NT2/D1 (cell line): Measurements from ENCODE around the gene PPP1CA.
"Not testable (repeated sequence)": the region's sequence is repeated elsewhere in the genome, so short reads cannot be mapped to it uniquely, and the experiment has no call there.

Source experiments
- DNase-seq: peaks from one replicate; pipeline ENCODE4 v3.0.0-alpha.2; 2011; ENCODE audit warnings: low read depth, low spot score
- H3K27me3 ChIP-seq: 2 replicates; pipeline ENCODE4 v1.6.0; 2011; ENCODE audit warnings: mild to moderate bottlenecking; ENCODE audit not compliant: insufficient read length, insufficient read depth
- H3K36me3 ChIP-seq: 2 replicates; pipeline ENCODE4 v1.6.1; 2011; ENCODE audit warnings: mild to moderate bottlenecking, low read length, mixed read lengths; ENCODE audit not compliant: insufficient read depth, insufficient read length
- H3K4me1 ChIP-seq: 2 replicates; pipeline ENCODE4 v1.5.1; 2011; ENCODE audit not compliant: insufficient read depth, insufficient read length
- H3K4me3 ChIP-seq: 2 replicates; pipeline ENCODE4 v1.5.1; 2011; ENCODE audit warnings: low read depth; ENCODE audit not compliant: insufficient read length
- H3K9ac ChIP-seq: 2 replicates; pipeline ENCODE4 v1.6.0; 2011; ENCODE audit warnings: low read depth; ENCODE audit not compliant: insufficient read length
- H3K9me3 ChIP-seq: 2 replicates; pipeline ENCODE4 v1.5.1; 2011; ENCODE audit warnings: mild to moderate bottlenecking, low read length; ENCODE audit not compliant: insufficient read depth
- SUZ12 ChIP-seq: IDR thresholded peaks from 2 replicates; pipeline ENCODE4 v1.6.1; 2011; ENCODE audit not compliant: insufficient read length, insufficient read depth; ENCODE audit errors: extremely low read depth
- YY1 ChIP-seq: IDR thresholded peaks from 2 replicates; pipeline ENCODE4 v1.6.1; 2011; ENCODE audit not compliant: insufficient read length, insufficient read depth
- ZNF274 ChIP-seq: IDR thresholded peaks from 2 replicates; pipeline ENCODE4 v1.6.1; 2011; ENCODE audit warnings: mild to moderate bottlenecking, low read depth, low read length

Gene PPP1CA

GRCh38 chr11:67432655-67433349 lies 31.1 kb upstream of the PPP1CA start:
- H3K27me3 ChIP-seq: no peaks in the 10 kb centered on the region
- no peak overlapping the region for H3K9ac ChIP-seq
- no peaks in the 10 kb centered on the region for H3K9me3 ChIP-seq
- peaks cover 84% of the 10 kb centered on the region for H3K36me3 ChIP-seq
- H3K4me3 ChIP-seq: no peak overlapping the region
- DNase-seq: no peak
- H3K4me1 ChIP-seq: peaks cover 44% of the 10 kb centered on the region
- no peak for TF ChIP-seq ZNF274

GRCh38 chr11:67431346-67432249 lies 29.9 kb upstream of the PPP1CA start:
- no peaks in the 10 kb centered on the region for H3K9me3 ChIP-seq
- H3K27me3 ChIP-seq: no peaks in the 10 kb centered on the region
- H3K36me3 ChIP-seq: peaks cover 74% of the 10 kb centered on the region
- DNase-seq: no peak
- no peak overlapping the region for H3K4me3 ChIP-seq
- H3K9ac ChIP-seq: peak overlapping the region; percentile 46
- no peak for TF ChIP-seq YY1
- TF ChIP-seq ZNF274: no peak
- TF ChIP-seq SUZ12: no peak
- H3K4me1 ChIP-seq: peaks cover 35% of the 10 kb centered on the region

- H3K36me3 ChIP-seq: peaks cover 57% of the 10 kb centered on the region
- DNase-seq: no peak
- no peak overlapping the region for H3K4me3 ChIP-seq
- no peaks in the 10 kb centered on the region for H3K9me3 ChIP-seq
- TF ChIP-seq YY1 (no peak), ZNF274 (no peak), SUZ12 (no peak)
- no peaks in the 10 kb centered on the region for H3K27me3 ChIP-seq
- peak overlapping the region; percentile 98 for H3K9ac ChIP-seq
- peaks cover 17% of the 10 kb centered on the region for H3K4me1 ChIP-seq
Measured at GRCh38 chr11:67429722-67430121, 28.1 kb upstream of the PPP1CA start.

- Histone ChIP-seq H3K36me3 (peaks cover 52% of the 10 kb centered on the region), H3K9ac (peak overlapping the region; percentile 98), H3K27me3 (no peaks in the 10 kb centered on the region), H3K4me3 (peak overlapping the region; percentile 99), H3K4me1 (peaks cover 13% of the 10 kb centered on the region), H3K9me3 (no peaks in the 10 kb centered on the region)
- no peak for DNase-seq
- TF ChIP-seq ZNF274 (no peak), SUZ12 (no peak), YY1 (no peak)
Measured at GRCh38 chr11:67429038-67429668, 27.5 kb upstream of the PPP1CA start.

DNA sequence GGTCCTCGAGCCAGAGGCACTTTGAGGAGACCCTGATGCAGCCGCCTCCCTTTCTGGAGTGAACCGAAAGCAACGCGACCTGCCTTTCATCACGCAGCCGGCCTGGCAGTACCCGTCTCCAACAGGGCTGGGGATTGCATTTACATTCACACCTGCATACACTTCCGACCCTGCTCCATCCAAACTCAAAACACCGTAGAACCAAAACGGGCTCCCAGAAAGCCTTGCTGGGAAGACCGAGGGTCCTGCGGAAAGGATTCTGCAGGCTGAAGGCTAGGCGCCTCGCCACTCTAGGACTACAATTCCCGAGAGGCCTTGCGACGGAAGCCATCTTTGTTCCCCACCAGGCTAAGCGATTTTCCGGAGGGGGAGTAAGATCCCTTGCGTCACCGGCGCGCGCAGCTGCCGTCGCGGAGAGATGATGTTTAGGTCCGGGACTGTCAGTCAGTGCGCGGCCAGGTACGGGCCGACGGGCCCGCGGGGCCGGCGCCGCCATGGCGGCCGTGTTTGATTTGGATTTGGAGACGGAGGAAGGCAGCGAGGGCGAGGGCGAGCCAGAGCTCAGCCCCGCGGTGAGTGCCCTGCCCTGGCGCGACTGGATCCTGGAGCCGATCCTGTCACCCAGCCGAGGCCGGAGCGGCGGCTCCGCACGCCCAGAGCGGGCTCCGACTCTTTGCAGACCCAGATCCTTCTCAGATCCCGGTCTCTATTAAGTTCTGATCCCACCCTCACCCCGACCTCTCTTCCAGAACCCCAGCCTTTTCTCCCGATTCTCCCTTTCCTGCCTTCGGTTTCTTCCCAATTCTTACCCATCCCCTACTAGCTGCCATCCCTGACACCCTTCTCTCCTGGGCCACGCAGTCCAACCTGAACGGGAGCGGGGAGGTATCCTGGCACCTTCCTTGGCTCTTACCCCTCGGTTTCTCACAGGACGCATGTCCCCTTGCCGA lies 26.7 kb upstream of the PPP1CA start, which contains the start of gene RPS6KB2:
Gene RPS6KB2, plus strand, starts transcription at position 443 of the 950 bp plus-strand sequence. Its CDS starts 52 bp downstream, at position 495.
- Histone ChIP-seq H3K9me3 (no peaks in the 10 kb centered on the region), H3K36me3 (peaks cover 43% of the 10 kb centered on the region), H3K9ac (peak within 1 kb of the TSS; percentile 98), H3K4me1 (peaks cover 20% of the 10 kb centered on the region), H3K27me3 (no peaks in the 10 kb centered on the region), H3K4me3 (peak within 1 kb of the TSS; percentile 99)
- TF ChIP-seq YY1 (peak; percentile 99), ZNF274 (no peak)
- DNase-seq: peak; percentile 99

DNA sequence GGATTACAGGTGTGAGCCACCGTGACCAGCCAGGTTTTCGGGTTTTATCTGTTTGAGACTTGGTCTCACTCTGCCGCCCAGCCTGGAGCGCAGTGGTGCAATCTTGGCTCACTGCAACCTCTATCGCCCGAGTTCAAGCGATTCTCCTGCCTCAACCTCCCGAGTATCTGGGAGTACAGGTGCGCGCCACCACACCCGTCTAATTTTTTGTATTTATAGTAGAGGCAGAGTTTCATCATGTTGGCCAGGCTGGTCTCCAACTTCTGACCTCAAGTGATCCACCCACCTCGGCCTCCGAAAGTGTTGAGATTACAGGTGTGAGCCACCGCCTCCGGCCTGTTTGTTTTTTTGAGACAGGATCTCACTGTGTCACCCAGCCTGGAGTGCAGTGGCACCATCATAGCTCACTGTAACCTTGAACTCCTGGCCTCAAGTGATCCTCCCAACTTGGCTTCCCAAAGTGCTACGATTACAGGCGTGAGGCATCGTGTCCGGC lies 25.8 kb upstream of the PPP1CA start:
- DNase-seq, H3K27me3 ChIP-seq, H3K9me3 ChIP-seq: not testable (repeated sequence)
- peaks cover 34% of the 10 kb centered on the region for H3K36me3 ChIP-seq
- peak overlapping the region; percentile 98 for H3K9ac ChIP-seq
- peak overlapping the region; percentile 99 for H3K4me3 ChIP-seq
- peaks cover 26% of the 10 kb centered on the region for H3K4me1 ChIP-seq
